ENCODE measurements around the gene NUDT2.

GRCh38 chr9:34377404-34377746 lies 48.0 kb downstream of the NUDT2 start:
- TF ChIP-seq CTCF (IDR thresholded peaks at IDR 0.05) (no peak), POLR2AphosphoS5 (IDR thresholded peaks at IDR 0.05) (no peak)

Data from transverse colon (tissue), 4 donors.